A673 (cell line): ENCODE measurements around the gene BST1. TPM values are rescaled to one million over a fixed set of nuclear protein-coding genes. Genes with fewer than 3 reads are reported as not detected.

Experiments
- BruUV-seq: library from RNA; stranded (reverse); fragments of 400-500 nt; replicated peaks from 2 replicates; lab custom pipeline; 2021; lab: Mats Ljungman, UMichigan
- CTCF ChIA-PET: fragments of 300-600 bp; sonication (Branson Sonifier 250); formaldehyde crosslinking; loops from one replicate; lab custom pipeline; 2022; ENCODE audit warnings: antibody characterized with exemption; lab: Charles Lee
- POLR2A ChIA-PET: fragments of 300-600 bp; sonication (Branson Sonifier 250); formaldehyde crosslinking; loops from one replicate; lab custom pipeline; 2022; ENCODE audit warnings: antibody characterized with exemption; ENCODE audit not compliant: low non-redundant PET; lab: Charles Lee
- DNase-seq: peaks from one replicate; pipeline ENCODE4 v3.0.0-alpha.2; 2015; ENCODE audit warnings: low spot score
- H3K27ac ChIP-seq: fragments of 200-600 bp; sonication (generic); 2 replicates; pipeline ENCODE4 v1.5.1; 2016; ENCODE audit warnings: mixed run types, low read depth, mild to moderate bottlenecking, mixed read lengths, antibody characterized with exemption, low read length; ENCODE audit not compliant: poor library complexity, severe bottlenecking
- H3K27me3 ChIP-seq: fragments of 200-600 bp; sonication (generic); replicated peaks from 2 replicates; pipeline ENCODE4 v1.6.1; 2017; ENCODE audit warnings: mixed run types, low read depth, mild to moderate bottlenecking, mixed read lengths, antibody characterized with exemption, low read length; ENCODE audit not compliant: insufficient read depth, poor library complexity
- H3K36me3 ChIP-seq: fragments of 200-600 bp; sonication (generic); 2 replicates; pipeline ENCODE4 v1.6.1; 2016; ENCODE audit warnings: mixed run types, mild to moderate bottlenecking, mixed read lengths, antibody characterized with exemption, low read length; ENCODE audit not compliant: insufficient read depth, poor library complexity, severe bottlenecking
- H3K4me1 ChIP-seq: fragments of 200-600 bp; sonication (generic); 2 replicates; pipeline ENCODE4 v1.6.1; 2017; ENCODE audit warnings: mixed run types, mild to moderate bottlenecking, mixed read lengths, antibody characterized with exemption, low read length; ENCODE audit not compliant: insufficient read depth, poor library complexity, severe bottlenecking
- H3K4me3 ChIP-seq: fragments of 200-600 bp; sonication (generic); 2 replicates; pipeline ENCODE4 v1.5.1; 2016; ENCODE audit warnings: low read depth, mixed run types, mild to moderate bottlenecking, mixed read lengths, low read length; ENCODE audit not compliant: poor library complexity, severe bottlenecking
- H3K9me3 ChIP-seq: fragments of 200-600 bp; sonication (generic); 2 replicates; pipeline ENCODE4 v1.6.1; 2016; ENCODE audit warnings: mixed run types, low read depth, mild to moderate bottlenecking, mixed read lengths, antibody characterized with exemption, low read length; ENCODE audit not compliant: poor library complexity, severe bottlenecking
- CTCF ChIP-seq: fragments of 300-800, 200-600 bp; sonication (generic); conservative IDR thresholded peaks from 2 replicates; pipeline ENCODE4 v1.5.1; 2017; ENCODE audit warnings: low read depth, mild to moderate bottlenecking, antibody characterized with exemption, low read length, moderate library complexity, mixed read lengths
- EZH2 ChIP-seq: fragments of 200-600 bp; sonication (generic); IDR thresholded peaks from 2 replicates; pipeline ENCODE4 v1.6.1; 2017; ENCODE audit warnings: borderline replicate concordance, low read depth, mild to moderate bottlenecking, mixed read lengths, antibody characterized with exemption, low read length; ENCODE audit not compliant: poor library complexity, severe bottlenecking
- intact Hi-C: fragments of 100-400 bp; cut with micrococcal nuclease; formaldehyde crosslinking; loops from one replicate; pipeline ENCODE4 v1.10.0; 2022; ENCODE audit not compliant: unreplicated experiment
- total RNA-seq: library from RNA; stranded (reverse); gene quantifications from 2 replicates; pipeline ENCODE4 v1.2.3, GENCODE V29; 2021

BST1 gene
- total RNA-seq, 1 experiment from 2014 or later: 2.4 TPM

DNA sequence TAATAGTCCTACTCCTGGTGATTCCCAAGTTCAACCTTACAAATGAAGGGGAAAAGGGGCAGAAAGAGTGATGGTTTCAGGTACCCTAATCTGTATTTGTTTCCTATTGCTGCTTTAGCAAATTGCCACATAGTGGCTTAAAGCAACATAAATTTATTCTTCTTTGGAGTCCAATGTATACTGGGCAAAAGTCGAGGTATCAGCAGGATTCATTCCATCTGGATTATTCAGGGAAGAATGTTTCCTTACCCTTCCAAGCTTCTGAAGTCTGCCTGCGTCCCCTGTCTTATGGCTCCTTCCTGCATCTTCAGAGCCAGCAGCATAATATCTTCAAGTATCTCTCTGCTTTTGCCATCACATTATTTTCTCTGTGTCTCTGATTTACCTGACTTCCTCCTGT is 10.3 kb upstream of the BST1 start:
- H3K4me1 ChIP-seq: peaks cover 33% of the 10 kb centered on the region
- no TSS peak for BruUV-seq
- no peak for TF ChIP-seq EZH2
- TF ChIP-seq CTCF: no peak
- peaks cover 5% of the 10 kb centered on the region for H3K9me3 ChIP-seq
- no peak for DNase-seq
- intact Hi-C loops: no loop called here
- ChIA-PET CTCF (no interaction called here), POLR2A (no interaction called here)
- H3K27me3 ChIP-seq: no peaks in the 10 kb centered on the region
- no peak overlapping the region for H3K27ac ChIP-seq
- peaks cover 1% of the 10 kb centered on the region for H3K36me3 ChIP-seq
- H3K4me3 ChIP-seq: no peak overlapping the region

DNA sequence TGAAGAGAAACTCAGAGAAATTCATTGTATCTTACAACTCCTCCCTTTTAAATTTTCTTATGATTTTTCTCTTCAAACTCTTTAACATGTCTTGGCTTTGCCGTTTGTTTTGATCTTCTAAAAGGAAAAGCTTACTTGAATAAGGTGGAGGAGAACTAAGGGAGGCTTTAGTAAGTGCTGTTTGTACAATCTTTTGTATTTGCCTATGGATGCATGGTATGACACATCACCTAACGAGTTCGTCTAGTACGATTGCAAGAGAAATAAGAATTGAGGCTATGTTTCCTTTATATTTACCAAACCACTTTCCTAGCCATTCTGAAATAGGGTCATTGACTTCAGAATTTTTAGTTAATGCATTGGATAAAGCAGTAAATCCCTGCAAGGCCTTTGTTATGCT is 8.4 kb upstream of the BST1 start:
- intact Hi-C loops: no loop called here
- POLR2A ChIA-PET: no interaction called here
- BruUV-seq: no TSS peak

DNA sequence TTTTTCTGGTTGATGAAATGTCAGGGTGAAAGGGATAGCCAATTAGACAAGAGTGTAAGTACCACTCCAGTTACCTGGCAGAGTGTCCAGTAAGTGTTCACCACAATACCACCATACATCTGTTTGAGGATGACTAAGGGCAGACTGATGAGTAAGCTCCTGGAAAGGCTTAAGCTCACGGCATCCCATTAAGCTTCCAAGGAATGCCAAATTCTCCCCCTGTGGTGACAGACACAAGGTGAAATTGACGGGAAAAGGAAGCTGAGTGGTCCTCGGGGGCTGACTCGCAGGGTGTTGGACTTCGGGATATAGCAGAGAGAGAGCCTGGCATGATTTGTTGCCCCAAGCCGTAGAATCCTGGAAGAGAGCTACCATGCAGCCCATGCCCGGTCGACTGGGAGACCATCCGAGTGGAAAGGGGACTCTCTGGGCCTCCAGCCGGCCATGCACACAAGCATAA is 7.6 kb upstream of the BST1 start:
- H3K27me3 ChIP-seq: no peaks in the 10 kb centered on the region
- intact Hi-C loops: no loop called here
- no peak for TF ChIP-seq CTCF
- TF ChIP-seq EZH2: no peak
- CTCF ChIA-PET: no interaction called here
- H3K9me3 ChIP-seq: peaks cover 5% of the 10 kb centered on the region
- H3K4me1 ChIP-seq: peaks cover 18% of the 10 kb centered on the region
- no peak overlapping the region for H3K4me3 ChIP-seq
- no TSS peak for BruUV-seq
- no peak for DNase-seq
- no peak overlapping the region for H3K27ac ChIP-seq
- POLR2A ChIA-PET: no interaction called here
- no peaks in the 10 kb centered on the region for H3K36me3 ChIP-seq

More for the DNA sequence above, 8.4 kb upstream of the BST1 start:
- Histone ChIP-seq H3K9me3 (peaks cover 5% of the 10 kb centered on the region), H3K36me3 (no peaks in the 10 kb centered on the region), H3K27ac (no peak overlapping the region), H3K4me3 (no peak overlapping the region), H3K4me1 (peaks cover 27% of the 10 kb centered on the region), H3K27me3 (no peaks in the 10 kb centered on the region)
- CTCF ChIA-PET: no interaction called here
- no peak for TF ChIP-seq EZH2
- no peak for TF ChIP-seq CTCF
- no peak for DNase-seq
